Chondrocyte (in vitro differentiated cells): ENCODE data around the gene ST3GAL4. TPM values are rescaled to one million over a fixed set of nuclear protein-coding genes. Genes with fewer than 3 reads are reported as not detected.
A peak's percentile ranks its signal among the peaks of the same experiment; 100 is the strongest.

Experiments
- DNase-seq: peaks from one replicate; pipeline ENCODE4 v3.0.0; 2021; ENCODE audit warnings: mixed read lengths, low spot score
- H3K27ac Mint-ChIP-seq: one replicate; pipeline ENCODE4 v1.8.0; 2021; ENCODE audit warnings: mild to moderate bottlenecking, moderate library complexity, mixed read lengths; ENCODE audit not compliant: unreplicated experiment
- H3K27me3 Mint-ChIP-seq: 2 replicates; pipeline ENCODE4 v1.8.0; 2021; ENCODE audit warnings: low read depth, mixed read lengths
- H3K36me3 Mint-ChIP-seq: 2 replicates; pipeline ENCODE4 v1.8.0; 2021; ENCODE audit warnings: low read depth, mixed read lengths
- H3K4me1 Mint-ChIP-seq: 2 replicates; pipeline ENCODE4 v1.8.0; 2021; ENCODE audit warnings: low read depth, mild to moderate bottlenecking, mixed read lengths
- H3K4me3 Mint-ChIP-seq: one replicate; pipeline ENCODE4 v1.8.0; 2021; ENCODE audit warnings: mild to moderate bottlenecking, moderate library complexity, mixed read lengths; ENCODE audit not compliant: unreplicated experiment
- H3K9me3 Mint-ChIP-seq: 2 replicates; pipeline ENCODE4 v1.8.0; 2021; ENCODE audit warnings: low read depth, mixed read lengths
- CTCF ChIP-seq: fragments of 200-600 bp; sonication (generic); IDR thresholded peaks from 2 replicates; pipeline ENCODE4 v1.5.0; 2021; ENCODE audit warnings: antibody characterized with exemption, mild to moderate bottlenecking, moderate library complexity
- total RNA-seq: library from RNA; stranded (reverse); gene quantifications from 3 replicates; pipeline ENCODE4 v1.2.1, GENCODE V29; 2021

The ST3GAL4 gene
- total RNA-seq, 1 donor from 2014 or later, result 30.7 TPM

DNA sequence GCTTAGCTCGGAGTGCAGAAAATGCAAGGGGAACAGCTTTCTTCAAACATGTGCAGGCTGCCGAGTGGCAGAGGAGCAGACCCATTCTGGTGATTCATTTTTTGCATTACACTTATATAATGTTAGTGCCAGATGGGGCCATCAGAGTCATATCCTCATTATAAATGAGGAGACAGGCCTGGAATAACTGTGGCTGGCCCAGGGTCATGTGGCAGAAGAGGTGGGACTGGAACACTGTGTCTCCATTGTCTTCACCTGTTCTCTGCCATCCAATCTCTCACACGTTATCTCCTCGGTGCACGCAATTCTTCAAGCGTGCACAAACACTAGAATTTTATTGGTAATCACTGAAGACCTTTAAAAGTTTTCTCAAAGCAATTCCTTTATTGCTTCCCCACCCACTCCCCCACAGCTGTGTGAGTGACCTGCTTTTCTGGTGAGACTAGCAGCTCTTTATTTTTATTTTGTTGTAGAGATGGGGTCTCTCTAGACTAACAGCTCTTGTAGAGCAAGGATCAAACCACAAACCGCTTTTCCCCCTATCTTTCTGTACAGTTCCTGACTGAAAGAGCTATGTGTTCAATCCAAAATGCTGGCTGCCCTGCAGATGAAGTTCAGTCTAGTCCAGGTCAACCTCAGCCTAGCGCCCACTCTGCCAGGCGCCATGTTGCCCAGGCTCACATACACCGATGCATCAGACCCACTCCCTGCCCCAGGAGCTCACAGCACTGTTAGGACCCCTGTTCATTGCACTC is 75.3 kb downstream of the ST3GAL4 start:
- no peak for DNase-seq
- no peaks in the 10 kb centered on the region for H3K9me3 Mint-ChIP-seq
- peaks cover 2% of the 10 kb centered on the region for H3K36me3 Mint-ChIP-seq
- peak overlapping the region; percentile 92 for H3K27ac Mint-ChIP-seq
- H3K27me3 Mint-ChIP-seq, result no peaks in the 10 kb centered on the region
- H3K4me1 Mint-ChIP-seq, result peaks cover 34% of the 10 kb centered on the region
- no peak overlapping the region for H3K4me3 Mint-ChIP-seq
- no peak for TF ChIP-seq CTCF

DNA sequence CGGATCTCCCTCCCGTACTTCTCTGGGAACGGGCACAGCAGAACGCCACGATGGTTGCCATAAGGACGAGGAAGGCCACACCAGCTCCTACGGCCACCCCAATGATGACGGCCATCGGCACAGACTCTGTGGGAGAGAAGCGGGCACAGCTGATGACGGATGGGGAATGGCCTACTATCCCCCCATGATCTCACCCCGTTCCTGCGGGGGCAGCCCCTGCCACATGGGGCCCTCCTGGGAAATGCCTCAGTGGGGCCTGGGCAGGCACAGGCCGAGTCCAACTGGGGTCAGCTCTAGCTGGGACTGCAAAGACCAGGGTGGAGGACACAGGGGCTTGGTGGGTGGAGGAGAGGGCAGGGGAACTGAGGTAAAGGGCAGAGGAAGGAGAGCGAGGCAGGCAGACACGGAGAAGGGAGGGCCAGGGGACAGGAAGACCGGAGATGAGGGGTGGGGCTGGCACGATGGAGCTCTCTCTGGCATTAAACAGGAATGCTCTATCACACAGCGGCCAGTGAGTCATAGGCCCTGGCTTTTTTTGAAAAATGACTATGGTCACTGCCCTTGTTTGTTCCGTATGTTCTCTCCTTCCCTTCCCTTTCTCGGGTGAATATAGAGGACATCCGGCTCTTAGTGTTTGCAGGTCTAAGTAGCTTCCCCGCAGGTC is 76.0 kb downstream of the ST3GAL4 start:
- peak overlapping the region; percentile 92 for H3K27ac Mint-ChIP-seq
- no peaks in the 10 kb centered on the region for H3K27me3 Mint-ChIP-seq
- no peak for DNase-seq
- TF ChIP-seq CTCF, result no peak
- peaks cover 2% of the 10 kb centered on the region for H3K36me3 Mint-ChIP-seq
- peaks cover 34% of the 10 kb centered on the region for H3K4me1 Mint-ChIP-seq
- no peak overlapping the region for H3K4me3 Mint-ChIP-seq
- H3K9me3 Mint-ChIP-seq, result no peaks in the 10 kb centered on the region

- Mint-ChIP-seq H3K36me3 (peaks cover 2% of the 10 kb centered on the region), H3K27ac (peak overlapping the region; percentile 92), H3K27me3 (no peaks in the 10 kb centered on the region), H3K4me3 (no peak overlapping the region), H3K9me3 (no peaks in the 10 kb centered on the region), H3K4me1 (peaks cover 29% of the 10 kb centered on the region)
- TF ChIP-seq CTCF, result no peak
- DNase-seq, result no peak
These were observed 76.6 kb downstream of the ST3GAL4 start for GRCh38 chr11:126432065-126432461.

GRCh38 chr11:126432525-126432924 is 77.0 kb downstream of the ST3GAL4 start:
- Mint-ChIP-seq H3K36me3 (peaks cover 2% of the 10 kb centered on the region), H3K4me1 (peaks cover 24% of the 10 kb centered on the region), H3K9me3 (no peaks in the 10 kb centered on the region), H3K27me3 (no peaks in the 10 kb centered on the region), H3K27ac (no peak overlapping the region), H3K4me3 (no peak overlapping the region)
- no peak for TF ChIP-seq CTCF
- no peak for DNase-seq

DNA sequence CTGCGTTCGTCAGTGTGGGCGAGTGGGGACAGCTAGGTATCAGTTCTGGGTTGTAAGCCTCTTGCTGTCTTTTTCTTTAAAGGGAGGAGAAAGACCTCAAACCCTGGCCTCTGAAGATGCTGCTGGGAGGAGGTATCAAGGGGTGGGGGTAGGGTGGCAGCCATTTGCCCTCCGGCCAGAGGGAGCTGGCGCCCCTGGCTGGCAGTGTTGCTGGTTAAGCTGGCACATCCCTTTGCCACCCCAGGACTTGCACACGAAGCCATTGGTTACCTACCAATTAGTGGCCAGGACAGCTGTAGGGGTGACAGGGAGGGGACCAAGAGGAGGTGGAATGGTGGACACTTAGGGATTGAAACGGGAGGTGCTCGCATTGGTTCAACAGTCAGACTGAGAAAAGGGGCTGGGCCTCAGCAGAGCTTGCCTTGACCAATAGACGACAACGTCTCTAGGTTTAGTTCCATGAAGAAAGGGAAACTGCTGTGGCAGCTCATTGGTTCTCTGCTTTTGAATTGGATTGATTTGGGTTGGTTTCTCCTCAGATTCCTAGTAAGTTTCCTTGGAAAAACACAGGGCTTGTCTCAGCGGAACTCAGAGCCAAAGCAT is 77.9 kb downstream of the ST3GAL4 start:
- TF ChIP-seq CTCF, result no peak
- H3K4me3 Mint-ChIP-seq, result no peak overlapping the region
- DNase-seq, result no peak
- H3K4me1 Mint-ChIP-seq, result peaks cover 26% of the 10 kb centered on the region
- H3K9me3 Mint-ChIP-seq, result no peaks in the 10 kb centered on the region
- no peak overlapping the region for H3K27ac Mint-ChIP-seq
- H3K27me3 Mint-ChIP-seq, result no peaks in the 10 kb centered on the region
- H3K36me3 Mint-ChIP-seq, result no peaks in the 10 kb centered on the region
